RWPE1 (cell line): ENCODE measurements around the gene FALEC.

Experiments
- CTCF ChIA-PET: fragments of 350-600 bp; sonication (Branson Sonifier 250); formaldehyde crosslinking; extraction: SDS; loops from one replicate; lab custom pipeline; 2021; lab: Yijun Ruan, JAX
- POLR2A ChIA-PET: fragments of 400-600 bp; formaldehyde crosslinking; extraction: SDS; loops from one replicate; lab custom pipeline; 2020; ENCODE audit warnings: antibody characterized with exemption; ENCODE audit not compliant: low non-redundant PET; lab: Yijun Ruan, JAX
- DNase-seq: peaks from one replicate; pipeline ENCODE4 v3.0.0; 2012; ENCODE audit warnings: low spot score
- H3K27ac ChIP-seq: fragments of 450-650 bp; 2 replicates; pipeline ENCODE4 v1.5.1; 2017
- TF ChIP-seq, protein P1 (sequence below): fragments of 450-650 bp; conservative IDR thresholded peaks from 2 replicates; pipeline ENCODE4 v1.5.1; 2017; ENCODE audit warnings: low read depth, mild to moderate bottlenecking

Gene FALEC

DNA sequence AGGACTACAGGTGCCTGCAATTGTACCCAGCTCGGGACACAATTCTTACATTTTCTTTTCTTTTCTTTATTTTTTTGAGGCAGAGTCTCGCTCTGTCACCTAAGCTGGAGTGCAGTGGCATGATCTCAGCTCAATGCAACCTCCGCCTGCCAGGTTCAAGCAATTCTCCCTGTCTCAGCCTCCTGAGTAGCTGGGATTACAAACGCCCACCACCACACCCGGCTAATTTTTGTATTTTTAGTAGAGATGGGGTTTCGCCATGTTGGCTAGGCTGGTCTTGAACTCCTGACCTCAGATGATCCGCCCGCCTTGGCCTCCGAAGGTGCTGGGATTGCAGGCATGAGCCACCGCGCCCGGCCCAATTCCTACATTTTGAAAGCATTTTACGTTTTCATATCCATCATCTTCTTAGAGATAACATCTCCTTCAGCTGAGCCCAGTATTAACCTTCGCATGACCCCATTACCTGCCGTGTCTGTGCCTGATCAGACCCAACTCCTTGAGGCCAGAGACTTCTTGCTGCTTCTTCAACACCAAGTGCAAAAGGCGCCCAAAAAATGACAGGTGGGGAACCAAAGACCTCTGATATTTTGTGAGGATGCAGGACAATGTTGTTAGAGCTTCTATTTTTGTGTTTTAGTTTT is 30.9 kb downstream of the FALEC start:
- POLR2A ChIA-PET, result interaction anchor here (0.6 kb wide), 1 partner anchor 7 kb away, joined by 4 read pairs; no protein-coding TSS in a partner anchor
- CTCF ChIA-PET, result interaction anchor here (0.7 to 0.8 kb wide), 4 partner anchors 13 to 440 kb away, joined by 3 to 4 read pairs (median 4); no protein-coding TSS in a partner anchor
- DNase-seq, result no peak
- peak overlapping the region; percentile 23 for H3K27ac ChIP-seq
- TF ChIP-seq, protein P1, sequence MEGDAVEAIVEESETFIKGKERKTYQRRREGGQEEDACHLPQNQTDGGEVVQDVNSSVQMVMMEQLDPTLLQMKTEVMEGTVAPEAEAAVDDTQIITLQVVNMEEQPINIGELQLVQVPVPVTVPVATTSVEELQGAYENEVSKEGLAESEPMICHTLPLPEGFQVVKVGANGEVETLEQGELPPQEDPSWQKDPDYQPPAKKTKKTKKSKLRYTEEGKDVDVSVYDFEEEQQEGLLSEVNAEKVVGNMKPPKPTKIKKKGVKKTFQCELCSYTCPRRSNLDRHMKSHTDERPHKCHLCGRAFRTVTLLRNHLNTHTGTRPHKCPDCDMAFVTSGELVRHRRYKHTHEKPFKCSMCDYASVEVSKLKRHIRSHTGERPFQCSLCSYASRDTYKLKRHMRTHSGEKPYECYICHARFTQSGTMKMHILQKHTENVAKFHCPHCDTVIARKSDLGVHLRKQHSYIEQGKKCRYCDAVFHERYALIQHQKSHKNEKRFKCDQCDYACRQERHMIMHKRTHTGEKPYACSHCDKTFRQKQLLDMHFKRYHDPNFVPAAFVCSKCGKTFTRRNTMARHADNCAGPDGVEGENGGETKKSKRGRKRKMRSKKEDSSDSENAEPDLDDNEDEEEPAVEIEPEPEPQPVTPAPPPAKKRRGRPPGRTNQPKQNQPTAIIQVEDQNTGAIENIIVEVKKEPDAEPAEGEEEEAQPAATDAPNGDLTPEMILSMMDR, result no peak

DNA sequence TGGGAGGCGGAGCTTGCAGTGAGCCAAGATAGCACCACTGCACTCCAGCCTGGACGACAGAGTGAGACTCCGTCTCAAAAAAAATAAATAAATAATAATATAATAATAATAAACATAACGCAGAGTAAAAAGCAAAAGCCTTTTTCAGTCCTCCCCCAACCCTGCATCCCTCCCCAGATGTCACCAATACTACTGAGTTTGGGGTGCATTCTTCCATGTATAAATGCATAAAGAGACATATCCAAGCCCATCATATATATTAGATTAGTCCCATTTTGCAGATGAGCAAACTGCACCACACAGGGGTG is 32.7 kb downstream of the FALEC start:
- ChIA-PET POLR2A (interaction anchor here (0.6 to 1.2 kb wide), 4 partner anchors 20 to 185 kb away, joined by 3 to 4 read pairs (median 3); no protein-coding TSS in a partner anchor), CTCF (interaction anchor here (0.7 to 1.2 kb wide), 2 partner anchors 12 to 19 kb away, joined by 3 to 6 read pairs; no protein-coding TSS in a partner anchor)
- no peak for DNase-seq
- TF ChIP-seq, protein P1, result no peak
- H3K27ac ChIP-seq, result peak overlapping the region; percentile 100

DNA sequence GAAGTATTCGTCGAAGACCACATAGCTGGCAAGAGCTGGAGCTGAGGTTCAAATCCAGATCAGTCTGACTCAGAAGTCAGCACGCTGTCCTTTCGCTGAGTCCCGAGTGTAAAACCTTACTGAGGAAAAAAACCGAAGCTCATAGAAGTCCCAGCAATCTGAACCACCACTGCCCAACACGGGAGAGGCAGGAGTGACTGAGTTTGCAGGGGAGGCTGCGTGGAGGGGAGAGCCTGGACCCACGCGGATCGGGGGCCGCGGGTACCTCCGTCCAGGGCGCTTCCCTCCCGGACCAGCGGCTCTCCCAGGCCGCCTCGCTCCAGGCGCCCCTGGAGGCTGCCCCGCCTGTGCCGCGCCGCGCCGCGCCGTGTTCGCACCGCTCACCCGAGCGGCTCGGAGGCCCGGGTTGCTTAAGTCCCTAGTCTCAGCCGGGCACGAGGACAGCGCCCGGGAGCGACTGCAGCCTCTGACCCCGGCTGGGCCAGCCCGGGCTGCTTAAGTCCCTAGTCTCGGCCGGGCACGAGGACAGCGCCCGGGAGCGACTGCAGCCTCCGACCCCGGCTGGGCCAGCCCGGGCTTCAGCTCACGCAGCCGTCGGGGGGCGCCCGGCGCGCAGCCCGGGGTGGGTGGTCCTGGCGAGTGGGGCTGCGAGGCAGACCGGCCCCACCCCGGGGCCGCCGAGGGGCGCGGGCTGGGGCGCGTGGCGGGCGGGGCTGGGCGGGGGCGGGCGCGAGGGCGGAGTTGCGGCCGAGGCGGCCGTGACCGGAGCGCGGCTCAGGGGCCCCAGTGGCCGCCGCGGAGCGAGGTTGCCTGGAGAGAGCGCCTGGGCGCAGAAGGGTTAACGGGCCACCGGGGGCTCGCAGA is 33.3 kb downstream of the FALEC start, which contains the start of gene ADAMTSL4:
ADAMTSL4 (plus strand) TSS at position 777 of the 864 bp plus-strand sequence. CDS start 2,881 bp downstream, outside the sequence.
- CTCF ChIA-PET, result interaction anchor here (1.2 kb wide), 2 partner anchors 11 to 50 kb away, joined by 3 to 6 read pairs; no protein-coding TSS in a partner anchor
- peak within 1 kb of the TSS; percentile 100 for H3K27ac ChIP-seq
- TF ChIP-seq, protein P1, result no peak
- POLR2A ChIA-PET, result interaction anchor here (0.6 to 1.2 kb wide), 4 partner anchors 20 to 185 kb away, joined by 3 to 4 read pairs (median 4); partner anchors contain the start of gene GOLPH3L
- peak; percentile 58 for DNase-seq

DNA sequence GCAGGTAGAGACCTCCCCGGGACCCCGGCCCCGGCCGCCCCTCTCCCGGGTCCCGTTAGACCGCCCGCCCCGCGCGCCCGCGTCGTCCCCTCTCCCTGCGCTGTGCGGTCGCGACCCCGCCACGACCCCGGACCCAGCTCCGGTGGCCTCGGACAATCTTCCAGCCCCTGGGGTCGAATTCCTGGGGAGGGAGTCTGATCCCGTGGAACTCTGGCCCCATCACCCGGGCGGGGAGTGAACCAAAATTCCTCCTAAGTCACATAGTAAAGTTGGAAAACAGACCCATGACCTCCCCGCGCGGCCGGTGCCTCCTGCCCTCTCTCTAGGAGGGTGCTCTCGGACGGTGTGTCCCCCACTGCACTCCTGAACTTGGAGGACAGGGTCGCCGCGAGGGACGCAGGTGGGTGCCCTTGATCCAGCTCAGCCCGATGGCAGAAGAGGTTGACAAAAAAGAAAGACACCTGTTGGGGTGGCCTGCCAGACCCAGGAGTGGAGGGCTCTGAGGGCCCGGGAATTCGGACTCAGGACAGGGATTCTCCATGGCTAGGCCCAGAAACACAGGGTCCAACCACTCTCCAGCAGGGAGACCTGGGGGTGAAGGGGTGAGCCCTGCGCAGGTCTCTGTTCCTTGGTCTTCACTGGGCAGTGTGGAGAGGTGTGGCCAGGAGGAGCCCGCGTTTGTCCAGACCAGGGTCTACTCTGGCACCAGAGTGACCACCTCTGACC is 34.1 kb downstream of the FALEC start:
- POLR2A ChIA-PET, result interaction anchor here (0.5 to 0.7 kb wide), 2 partner anchors 72 to 148 kb away, joined by 3 to 4 read pairs; partner anchors contain the start of gene GOLPH3L
- CTCF ChIA-PET, result interaction anchor here (0.8 to 1.2 kb wide), 3 partner anchors 13 to 51 kb away, joined by 3 read pairs; no protein-coding TSS in a partner anchor
- H3K27ac ChIP-seq, result peak overlapping the region; percentile 100

DNA sequence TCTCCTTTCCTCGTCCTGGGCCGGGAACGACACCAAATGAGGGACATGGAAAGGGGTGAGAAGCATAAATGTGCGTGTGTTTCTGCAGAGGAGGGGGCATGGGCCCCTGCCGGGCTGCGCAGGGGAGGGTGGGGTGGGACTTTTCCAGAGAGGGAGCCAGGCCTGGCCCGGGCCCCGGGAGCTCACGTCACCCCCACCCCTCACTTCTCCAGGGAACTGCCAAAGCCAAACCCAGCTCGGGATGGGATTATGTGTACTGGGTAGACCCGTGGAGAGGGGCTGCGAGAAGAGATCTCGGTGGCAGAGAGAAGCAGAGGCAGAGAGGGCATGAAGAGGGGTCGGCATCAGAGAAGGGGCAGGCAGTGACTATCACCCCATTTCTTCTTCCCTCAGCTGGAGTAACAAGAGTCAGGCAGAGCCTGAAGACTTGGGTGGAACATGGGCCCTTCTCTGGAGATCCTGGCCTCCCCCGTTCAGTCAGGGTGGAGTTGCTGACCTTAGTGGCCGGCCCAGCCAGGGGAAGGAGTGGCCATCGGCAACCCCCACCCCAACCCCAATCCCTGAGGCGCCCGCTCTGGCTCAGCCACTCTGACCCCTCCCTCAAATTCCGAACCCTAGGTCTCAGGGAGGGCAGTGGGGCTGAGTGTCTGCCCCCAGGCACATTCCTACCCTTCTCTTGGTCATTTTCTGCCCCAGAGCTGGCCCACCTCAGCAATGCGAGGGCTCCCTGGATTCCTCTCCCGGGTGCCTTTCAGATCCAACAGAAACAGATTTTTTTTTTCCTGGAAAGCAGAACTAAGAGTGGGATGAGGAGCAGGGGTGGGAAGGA is 34.9 kb downstream of the FALEC start:
- CTCF ChIA-PET, result interaction anchor here (0.6 to 1.2 kb wide), 4 partner anchors 7 to 51 kb away, joined by 3 to 4 read pairs (median 3); no protein-coding TSS in a partner anchor

More for the DNA sequence above, 34.1 kb downstream of the FALEC start:
- TF ChIP-seq, protein P1, result no peak
- peak; percentile 67 for DNase-seq

More for the DNA sequence above, 34.9 kb downstream of the FALEC start:
- no peak for DNase-seq
- TF ChIP-seq, protein P1, result no peak
- POLR2A ChIA-PET, result interaction anchor here (0.5 kb wide), 1 partner anchor 73 kb away, joined by 3 read pairs; no protein-coding TSS in a partner anchor
- peak overlapping the region; percentile 100 for H3K27ac ChIP-seq
